K562 (cell line): ENCODE data around the gene KIFAP3. TPM values are rescaled to one million over a fixed set of nuclear protein-coding genes. Genes with fewer than 3 reads are reported as not detected.

ENCODE experiments used
- BDP1 ChIP-seq: IDR thresholded peaks from 3 replicates; pipeline ENCODE4 v1.6.1; 2011; ENCODE audit not compliant: insufficient read length, insufficient read depth
- CBFA2T3 ChIP-seq: fragments of 450-650 bp; IDR thresholded peaks from 2 replicates; pipeline ENCODE4 v1.6.1; 2017
- CBX1 ChIP-seq: sonication (generic); IDR thresholded peaks from 2 replicates; pipeline ENCODE4 v1.6.1; 2016; ENCODE audit warnings: antibody characterized with exemption, low read depth, mild to moderate bottlenecking
- CTBP1 ChIP-seq: fragments of 450-650 bp; IDR thresholded peaks from 2 replicates; pipeline ENCODE4 v1.6.1; 2016; ENCODE audit warnings: borderline replicate concordance
- DIDO1 ChIP-seq: fragments of 450-650 bp; IDR thresholded peaks from 2 replicates; pipeline ENCODE4 v1.6.1; 2016; ENCODE audit warnings: low read depth, missing biosample characterization, missing genetic modification characterization
- FOXK2 ChIP-seq, 2 experiments: fragments of 450-650 bp; IDR thresholded peaks in 1 of 2; conservative IDR thresholded peaks in 1 of 2; 2 replicates each; pipeline ENCODE4 v1.6.1; 2016; ENCODE audit warnings: low read depth in 2 of 2, mild to moderate bottlenecking in 1 of 2
- MAZ ChIP-seq, 2 experiments: fragments of 450-650 bp in 1 of 2; sonication (generic) in 1 of 2; formaldehyde crosslinking; IDR thresholded peaks in 1 of 2; conservative IDR thresholded peaks in 1 of 2; 2 replicates each; pipeline versions ENCODE4 v1.4.0 to v1.5.0; 2020; ENCODE audit warnings: mild to moderate bottlenecking in 1 of 2, missing genetic modification reagents in 1 of 2
- MTA1 ChIP-seq: fragments of 450-650 bp; IDR thresholded peaks from 2 replicates; pipeline ENCODE4 v1.6.1; 2017; ENCODE audit warnings: borderline replicate concordance
- OTX1 ChIP-seq: fragments of 450-650 bp; formaldehyde crosslinking; IDR thresholded peaks from 2 replicates; pipeline ENCODE4 v1.4.0; 2022; ENCODE audit warnings: mild to moderate bottlenecking
- RERE ChIP-seq: sonication (generic); formaldehyde crosslinking; IDR thresholded peaks from 2 replicates; pipeline ENCODE4 v1.8.0; 2023; ENCODE audit warnings: missing genetic modification reagents, mild to moderate bottlenecking, borderline replicate concordance
- RFX5 ChIP-seq: IDR thresholded peaks from 2 replicates; pipeline ENCODE4 v1.6.1; 2011; ENCODE audit warnings: low read depth, mild to moderate bottlenecking, improper control_type of control experiment, low read length
- SLC30A9 ChIP-seq: fragments of 250-450 bp; sonication (Bioruptor Pico); IDR thresholded peaks from 2 replicates; pipeline ENCODE4 v1.8.0; 2022; ENCODE audit warnings: mild to moderate bottlenecking, moderate library complexity
- SUPT5H ChIP-seq: fragments of 450-650 bp; IDR thresholded peaks from 2 replicates; pipeline ENCODE4 v1.6.1; 2016
- TARDBP ChIP-seq: fragments of 450-650 bp; IDR thresholded peaks from 2 replicates; pipeline ENCODE4 v1.6.1; 2016
- TBP ChIP-seq: optimal IDR thresholded peaks from 2 replicates; pipeline ENCODE3; 2011; ENCODE audit warnings: low read depth, low read length, improper control_type of control experiment
- ZC3H8 ChIP-seq: fragments of 450-650 bp; IDR thresholded peaks from 2 replicates; pipeline ENCODE4 v1.6.1; 2017
- ZNF24 ChIP-seq: fragments of 450-650 bp; IDR thresholded peaks from 2 replicates; pipeline ENCODE4 v1.6.1; 2016
- ZNF511 ChIP-seq: sonication (generic); formaldehyde crosslinking; IDR thresholded peaks from 2 replicates; pipeline ENCODE4 v1.8.0; 2022; ENCODE audit warnings: mild to moderate bottlenecking, missing genetic modification reagents
- ZNF778 ChIP-seq: fragments of 450-650 bp; formaldehyde crosslinking; IDR thresholded peaks from 2 replicates; pipeline ENCODE4 v1.4.0; 2020; ENCODE audit warnings: mild to moderate bottlenecking, moderate library complexity
- polyA plus RNA-seq, 8 experiments: library from polyadenylated mRNA; depleted of rRNA in 4 of 8; stranded (reverse) in 5 of 8; unstranded in 3 of 8; fragments of >200 nt; fragmentation: Nextera tagmentation in 2 of 8; fragmentation: Illumina TruSeq in 1 of 8; extraction: Ambion mirVana in 2 of 8; extraction: Trizol in 1 of 8; gene quantifications; 2 replicates each; pipeline versions ENCODE4 v1.2.1 to v1.2.3, GENCODE V29; 2011 to 2014; ENCODE audit warnings: inconsistent platforms in 1 of 8, missing spikeins in 1 of 8
- total RNA-seq, 7 experiments: library from RNA; depleted of rRNA in 6 of 7; stranded (reverse); fragments of >200 nt in 6 of 7; fragmentation: Illumina TruSeq in 2 of 7; extraction: Trizol in 2 of 7; gene quantifications; 2 replicates each; pipeline versions ENCODE4 v1.2.1 to v1.2.3, GENCODE V29; 2011 to 2021; ENCODE audit warnings: low replicate concordance in 1 of 7
- TF ChIP-seq, protein P1 (sequence below): fragments of 450-650 bp; IDR thresholded peaks from 2 replicates; pipeline ENCODE4 v1.6.1; 2016
- TF ChIP-seq, protein P2 (sequence below): fragments of 250-450 bp; sonication (Bioruptor Pico); IDR thresholded peaks from 2 replicates; pipeline ENCODE4 v1.8.0; 2022; ENCODE audit warnings: moderate library complexity, mild to moderate bottlenecking, inconsistent platforms

The KIFAP3 gene
- total and polyA plus RNA-seq, 9 of the 15 experiments (the other 6 are each of a cell fraction or from before 2014, with no cell fraction given): 8.8 to 17.5 (median 11.8) TPM

- TF ChIP-seq, protein P1, sequence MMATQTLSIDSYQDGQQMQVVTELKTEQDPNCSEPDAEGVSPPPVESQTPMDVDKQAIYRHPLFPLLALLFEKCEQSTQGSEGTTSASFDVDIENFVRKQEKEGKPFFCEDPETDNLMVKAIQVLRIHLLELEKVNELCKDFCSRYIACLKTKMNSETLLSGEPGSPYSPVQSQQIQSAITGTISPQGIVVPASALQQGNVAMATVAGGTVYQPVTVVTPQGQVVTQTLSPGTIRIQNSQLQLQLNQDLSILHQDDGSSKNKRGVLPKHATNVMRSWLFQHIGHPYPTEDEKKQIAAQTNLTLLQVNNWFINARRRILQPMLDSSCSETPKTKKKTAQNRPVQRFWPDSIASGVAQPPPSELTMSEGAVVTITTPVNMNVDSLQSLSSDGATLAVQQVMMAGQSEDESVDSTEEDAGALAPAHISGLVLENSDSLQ: peak; percentile 79
- TF ChIP-seq ZNF24 (peak; percentile 51; the same call in 1 of the 2 replicates), TBP (peak; percentile 54), FOXK2 (conservative IDR thresholded peaks at IDR 0.05 in 1 of 2, IDR thresholded peaks at IDR 0.05 in 1 of 2; ENCODE audit: low read depth in 2 of 2) (peak; percentile 52 to 75; a peak in 3 of 4 replicates), CTBP1 (peak; percentile 92; the same call in 1 of the 2 replicates), OTX1 (peak; percentile 20; the same call in 1 of the 2 replicates), SUPT5H (peak; percentile 54), MTA1 (peak; percentile 70), RERE (CRISPR knock-in tag) (no peak), SLC30A9 (CRISPR knock-in tag) (no peak), ZC3H8 (no peak), CBFA2T3 (0 out of 2 replicates have a peak, but pooled peaks have one; percentile 9), CBX1 (peak; percentile 51; the same call in 1 of the 2 replicates), ZNF778 (CRISPR knock-in tag) (no peak), MAZ (CRISPR knock-in tag; conservative IDR thresholded peaks at IDR 0.05 in 1 of 2, IDR thresholded peaks at IDR 0.05 in 1 of 2) (peak; percentile 42 to 69; a peak in 3 of 4 replicates), BDP1 (no peak), RFX5 (no peak), DIDO1 (tag) (no peak), ZNF511 (no peak; the same call in 1 of the 2 replicates), TARDBP (no peak)
- TF ChIP-seq, protein P2, sequence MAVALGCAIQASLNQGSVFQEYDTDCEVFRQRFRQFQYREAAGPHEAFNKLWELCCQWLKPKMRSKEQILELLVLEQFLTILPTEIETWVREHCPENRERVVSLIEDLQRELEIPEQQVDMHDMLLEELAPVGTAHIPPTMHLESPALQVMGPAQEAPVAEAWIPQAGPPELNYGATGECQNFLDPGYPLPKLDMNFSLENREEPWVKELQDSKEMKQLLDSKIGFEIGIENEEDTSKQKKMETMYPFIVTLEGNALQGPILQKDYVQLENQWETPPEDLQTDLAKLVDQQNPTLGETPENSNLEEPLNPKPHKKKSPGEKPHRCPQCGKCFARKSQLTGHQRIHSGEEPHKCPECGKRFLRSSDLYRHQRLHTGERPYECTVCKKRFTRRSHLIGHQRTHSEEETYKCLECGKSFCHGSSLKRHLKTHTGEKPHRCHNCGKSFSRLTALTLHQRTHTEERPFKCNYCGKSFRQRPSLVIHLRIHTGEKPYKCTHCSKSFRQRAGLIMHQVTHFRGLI (CRISPR knock-in tag): no peak
These were observed at the start of gene KIFAP3 (continued) for GRCh38 chr1:170074250-170075157.
